Measurements from ENCODE around the gene RNU5B-1. TPM values are rescaled to one million over a fixed set of nuclear protein-coding genes. Genes with fewer than 3 reads are reported as not detected.

The RNU5B-1 gene
- total RNA-seq, 2 experiments from 2014 or later = not detected

- ChIA-PET POLR2A (interaction anchor here (0.6 to 0.7 kb wide), 2 partner anchors 24 to 557 kb away, joined by 3 read pairs; no protein-coding TSS in a partner anchor), CTCF (ENCODE audit: unreplicated experiment) (no interaction called here)
- no peak for TF ChIP-seq CTCF (conservative IDR thresholded peaks at IDR 0.05; ENCODE audit: low read length)
- no peak for TF ChIP-seq EZH2phosphoT487 (IDR thresholded peaks at IDR 0.05; ENCODE audit: borderline replicate concordance, low read depth, low read length)
- H3K9me2 ChIP-seq (ENCODE audit: insufficient read depth, low read length) = no peaks in the 10 kb centered on the region
- no peaks in the 10 kb centered on the region for H3K4me1 ChIP-seq (ENCODE audit: insufficient read depth, low read length, poor library complexity, severe bottlenecking)
- no peak overlapping the region for H2AFZ ChIP-seq (ENCODE audit: low read length)
- no peak overlapping the region for H3K4me2 ChIP-seq (ENCODE audit: low read length)
- DNase-seq (ENCODE audit: low spot score) = no peak
- H3K79me2 ChIP-seq (ENCODE audit: insufficient read depth, low read depth, low read length) = no peaks in the 10 kb centered on the region
- H3K9me3 ChIP-seq (ENCODE audit: low read length) = no peaks in the 10 kb centered on the region
- intact Hi-C loops (cut with micrococcal nuclease; ENCODE audit: unreplicated experiment) = no loop called here
- no TSS peak for BruUV-seq (replicated peaks)
- no peaks in the 10 kb centered on the region for H4K20me1 ChIP-seq (ENCODE audit: insufficient read depth, low read length)
- no peak overlapping the region for H3K4me3 ChIP-seq (ENCODE audit: low read depth, low read length, poor library complexity, severe bottlenecking)
- H3K27ac ChIP-seq (ENCODE audit: low read depth, low read length, poor library complexity, severe bottlenecking) = no peak overlapping the region
- peaks cover 36% of the 10 kb centered on the region for H3K36me3 ChIP-seq (ENCODE audit: insufficient read depth, low read length)
Measured at GRCh38 chr15:65255486-65256140, 48.9 kb upstream of the RNU5B-1 start.

GRCh38 chr15:65258375-65259262, 45.9 kb upstream of the RNU5B-1 start:
- TF ChIP-seq EZH2phosphoT487 (IDR thresholded peaks at IDR 0.05; ENCODE audit: borderline replicate concordance, low read depth, low read length) (no peak), CTCF (conservative IDR thresholded peaks at IDR 0.05; ENCODE audit: low read length) (no peak)
- Histone ChIP-seq H3K9me2 (ENCODE audit: insufficient read depth, low read length) (no peaks in the 10 kb centered on the region), H3K79me2 (ENCODE audit: insufficient read depth, low read depth, low read length) (no peaks in the 10 kb centered on the region), H2AFZ (ENCODE audit: low read length) (no peak overlapping the region), H3K9me3 (ENCODE audit: low read length) (no peaks in the 10 kb centered on the region), H3K36me3 (ENCODE audit: insufficient read depth, low read length) (peaks cover 56% of the 10 kb centered on the region), H3K4me1 (ENCODE audit: insufficient read depth, low read length, poor library complexity, severe bottlenecking) (no peaks in the 10 kb centered on the region), H3K4me3 (ENCODE audit: low read depth, low read length, poor library complexity, severe bottlenecking) (no peak overlapping the region), H3K4me2 (ENCODE audit: low read length) (no peak overlapping the region), H4K20me1 (ENCODE audit: insufficient read depth, low read length) (no peaks in the 10 kb centered on the region), H3K27ac (ENCODE audit: low read depth, low read length, poor library complexity, severe bottlenecking) (no peak overlapping the region)
- DNase-seq (ENCODE audit: low spot score) = no peak
- POLR2A ChIA-PET = interaction anchor here (0.8 to 0.9 kb wide), 2 partner anchors 13 to 903 kb away, joined by 4 read pairs; no protein-coding TSS in a partner anchor
- intact Hi-C loops (cut with micrococcal nuclease; ENCODE audit: unreplicated experiment) = no loop called here
- CTCF ChIA-PET (ENCODE audit: unreplicated experiment) = no interaction called here
- TSS peak; percentile 82 for BruUV-seq (replicated peaks)

Measured in OCI-LY7 (cell line).